ENCODE data around the gene DPM3. TPM values are rescaled to one million over a fixed set of nuclear protein-coding genes. Genes with fewer than 3 reads are reported as not detected.

The DPM3 gene
- total and polyA plus RNA-seq, 2 of the 4 experiments (the other 2 are of a cell fraction): 29.0 to 129 TPM

DNA sequence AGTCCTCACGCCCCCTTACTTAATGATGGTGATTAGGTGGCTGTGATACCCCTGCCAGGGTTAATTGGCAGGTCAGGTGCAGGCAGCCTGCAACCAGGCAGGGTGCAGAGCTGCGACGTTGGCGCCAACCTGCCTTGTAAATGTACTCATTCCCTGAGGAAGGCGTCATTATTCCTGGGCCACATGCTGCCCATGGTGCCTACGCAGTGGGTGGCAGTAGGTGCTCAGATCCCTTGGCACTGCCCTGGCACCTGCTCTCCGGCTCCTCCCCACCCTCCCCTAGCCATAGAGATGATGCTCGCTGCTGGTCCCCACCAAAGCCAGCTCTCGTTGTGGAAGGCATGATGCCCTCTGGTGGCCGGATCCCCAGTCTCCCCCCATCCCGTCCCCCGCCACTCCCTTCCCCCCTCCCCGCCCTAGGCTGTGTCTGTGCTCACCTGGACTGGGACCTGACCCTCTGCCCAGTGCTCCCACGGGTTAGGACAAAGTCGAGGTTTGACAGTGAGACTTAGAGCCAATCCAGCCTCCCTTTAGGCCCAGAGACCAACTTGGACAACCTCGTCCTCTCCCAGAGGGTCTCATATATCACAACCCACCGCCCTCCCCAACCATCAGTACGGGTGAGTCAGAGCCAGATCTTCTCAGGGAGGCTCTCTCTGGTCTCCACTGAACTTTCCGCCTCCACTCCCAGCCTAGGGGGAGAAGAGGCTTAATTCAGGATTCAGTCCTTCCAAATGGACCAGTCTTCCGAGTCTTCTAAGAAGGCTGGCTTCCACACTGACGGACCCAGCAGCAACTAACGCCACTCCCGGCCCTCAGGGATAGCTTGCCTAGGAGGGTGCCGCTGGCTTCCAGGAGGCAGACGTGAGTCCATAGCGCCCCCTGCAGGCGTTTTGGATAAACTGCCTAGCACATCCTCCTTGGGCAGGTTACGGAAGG lies 27.1 kb upstream of the DPM3 start (continued):
- no peak for TF ChIP-seq MAFK (IDR thresholded peaks at IDR 0.05; ENCODE audit: low read depth, low read length)
- TF ChIP-seq BHLHE40 (IDR thresholded peaks at IDR 0.05; ENCODE audit: low read depth, low read length): no peak
- TF ChIP-seq CEBPB (IDR thresholded peaks at IDR 0.05; ENCODE audit: low read depth, low read length): no peak

DNA sequence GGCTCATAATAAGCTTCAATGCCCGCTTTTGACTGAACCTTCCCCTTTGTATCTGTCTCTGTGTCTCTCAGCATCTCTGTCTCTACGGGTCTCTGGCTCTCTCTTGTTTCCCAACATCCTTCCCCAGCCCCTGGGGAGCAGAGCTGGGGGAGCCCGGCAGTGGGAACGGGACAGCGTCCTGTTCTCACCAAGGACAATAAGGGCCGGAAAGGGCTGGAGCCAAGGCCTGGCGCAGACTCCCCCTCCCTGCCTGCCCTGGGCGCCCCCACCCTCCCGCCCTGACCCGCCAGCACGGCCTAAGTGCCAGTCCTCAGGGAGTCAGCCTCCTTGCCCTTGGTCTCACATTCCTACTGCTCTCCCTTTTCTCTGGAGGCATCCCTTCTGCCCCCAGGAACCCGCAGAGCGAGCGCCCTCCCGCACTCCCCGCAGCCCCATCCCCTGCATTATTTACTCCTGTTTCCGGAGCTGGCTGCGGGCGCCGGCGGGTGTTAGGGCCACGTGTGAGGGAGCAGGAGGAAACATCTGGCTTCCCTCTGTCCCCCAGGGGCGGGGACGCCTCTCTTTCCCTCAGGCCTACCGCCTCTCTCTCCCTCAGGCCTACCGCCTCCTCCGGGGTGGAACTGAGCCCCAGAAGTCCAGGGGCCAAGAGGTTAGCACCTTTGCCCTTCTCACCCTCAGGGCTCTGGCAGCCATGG lies 26.3 kb upstream of the DPM3 start:
- in situ Hi-C loops (cut with MboI; ENCODE audit: low sequenced_read_pairs) (loop anchor here (5.0 kb wide), 1 partner anchor 74 kb away; no protein-coding TSS in a partner anchor), dilution Hi-C loops (cut with HindIII; ENCODE audit: low sequenced_read_pairs, unreplicated experiment) (no loop called here), intact Hi-C loops (cut with micrococcal nuclease) (loop anchor here (1.0 kb wide), 2 partner anchors 31 to 75 kb away; partner anchors contain the start of gene SLC50A1)
- Histone ChIP-seq H3K4ac (ENCODE audit: low read depth, low read length) (no peak overlapping the region), H4K8ac (ENCODE audit: low read depth in 2 of 2, low read length in 2 of 2) (no peak overlapping the region), H4K20me1 (ENCODE audit: insufficient read depth, low read length) (no peaks in the 10 kb centered on the region), H3K23ac (ENCODE audit: low read depth, low read length) (no peak overlapping the region), H2BK5ac (ENCODE audit: low read depth, low read length, poor library complexity, severe bottlenecking) (no peak overlapping the region), H3K9me3 (ENCODE audit: control insufficient read depth, insufficient read depth, low read length) (no peaks in the 10 kb centered on the region), H2AFZ (replicated peaks; ENCODE audit: low read length, poor library complexity) (peak overlapping the region; percentile 53), H2AK5ac (ENCODE audit: low read depth, low read length) (peak overlapping the region; percentile 8; the same call in 1 of the 2 replicates), H3K4me3 (ENCODE audit: insufficient read depth, low read depth, low read length) (no peak overlapping the region), H3K27ac (ENCODE audit: insufficient read depth, low read length) (no peak overlapping the region), H3K18ac (ENCODE audit: low read depth, low read length) (no peak overlapping the region), H2BK120ac (ENCODE audit: low read depth, low read length) (no peak overlapping the region), H3K14ac (replicated peaks; ENCODE audit: low read depth, low read length) (no peak overlapping the region), H3K4me2 (ENCODE audit: low read depth, low read length) (no peak overlapping the region), H3K4me1 (ENCODE audit: control insufficient read depth, insufficient read depth, low read length) (peaks cover 2% of the 10 kb centered on the region; the same call in 1 of the 2 replicates), H3K79me1 (ENCODE audit: low read depth in 1 of 2, low read length in 2 of 2) (peaks cover 0 to 9% of the 10 kb centered on the region in 2 experiments), H3K36me3 (ENCODE audit: control insufficient read depth, insufficient read depth, low read length) (peaks cover 16% of the 10 kb centered on the region), H3K9ac (ENCODE audit: low read depth, low read length) (no peak overlapping the region), H2BK20ac (ENCODE audit: low read depth, low read length) (no peak overlapping the region), H2BK15ac (ENCODE audit: low read depth, low read length) (no peak overlapping the region), H4K91ac (ENCODE audit: insufficient read depth, low read depth, low read length) (no peak overlapping the region), H2AK9ac (replicated peaks; ENCODE audit: low read depth, low read length, poor library complexity) (peak overlapping the region; percentile 57), H4K5ac (ENCODE audit: low read depth, low read length) (no peak overlapping the region), H3K27me3 (ENCODE audit: control insufficient read depth, insufficient read depth, low read length) (peaks cover 6% of the 10 kb centered on the region; the same call in 1 of the 2 replicates), H3K9me1 (ENCODE audit: insufficient read depth, low read length) (no peaks in the 10 kb centered on the region; the same call in 1 of the 2 replicates), H3K56ac (ENCODE audit: extremely low read depth, insufficient read depth, low read length) (no peak overlapping the region)
- ATAC-seq (ENCODE audit: low read depth): no peak
- no peak for DNase-seq
- ChIA-PET POLR2A (ENCODE audit: unreplicated experiment) (no interaction called here), CTCF (interaction anchor here (1.1 to 3.1 kb wide), 6 partner anchors 12 to 81 kb away, joined by 3 to 18 read pairs (median 5); no protein-coding TSS in a partner anchor)
- 20% methylated on average over 1 of the region's 27 CpGs; no CpG with 5 or more reads in 1 of the 2 experiments for WGBS, 2 experiments (ENCODE audit: extremely low coverage in 2 of 2, insufficient read length in 1 of 2)
- no TSS peak for BruUV-seq (replicated peaks)
- TF ChIP-seq, protein P1, sequence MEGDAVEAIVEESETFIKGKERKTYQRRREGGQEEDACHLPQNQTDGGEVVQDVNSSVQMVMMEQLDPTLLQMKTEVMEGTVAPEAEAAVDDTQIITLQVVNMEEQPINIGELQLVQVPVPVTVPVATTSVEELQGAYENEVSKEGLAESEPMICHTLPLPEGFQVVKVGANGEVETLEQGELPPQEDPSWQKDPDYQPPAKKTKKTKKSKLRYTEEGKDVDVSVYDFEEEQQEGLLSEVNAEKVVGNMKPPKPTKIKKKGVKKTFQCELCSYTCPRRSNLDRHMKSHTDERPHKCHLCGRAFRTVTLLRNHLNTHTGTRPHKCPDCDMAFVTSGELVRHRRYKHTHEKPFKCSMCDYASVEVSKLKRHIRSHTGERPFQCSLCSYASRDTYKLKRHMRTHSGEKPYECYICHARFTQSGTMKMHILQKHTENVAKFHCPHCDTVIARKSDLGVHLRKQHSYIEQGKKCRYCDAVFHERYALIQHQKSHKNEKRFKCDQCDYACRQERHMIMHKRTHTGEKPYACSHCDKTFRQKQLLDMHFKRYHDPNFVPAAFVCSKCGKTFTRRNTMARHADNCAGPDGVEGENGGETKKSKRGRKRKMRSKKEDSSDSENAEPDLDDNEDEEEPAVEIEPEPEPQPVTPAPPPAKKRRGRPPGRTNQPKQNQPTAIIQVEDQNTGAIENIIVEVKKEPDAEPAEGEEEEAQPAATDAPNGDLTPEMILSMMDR (conservative IDR thresholded peaks at IDR 0.05; ENCODE audit: low read depth, low read length): no peak
- no peak for TF ChIP-seq CHD1 (IDR thresholded peaks at IDR 0.05; ENCODE audit: low read depth, low read length)
- TF ChIP-seq BHLHE40 (IDR thresholded peaks at IDR 0.05; ENCODE audit: low read depth, low read length): no peak
- no peak for TF ChIP-seq RFX5 (IDR thresholded peaks at IDR 0.05; ENCODE audit: low read depth, low read length)
- TF ChIP-seq CEBPB (IDR thresholded peaks at IDR 0.05; ENCODE audit: low read depth, low read length): no peak
- TF ChIP-seq RCOR1 (IDR thresholded peaks at IDR 0.05; ENCODE audit: insufficient replicate concordance, low read length): no peak
- TF ChIP-seq, protein P2, sequence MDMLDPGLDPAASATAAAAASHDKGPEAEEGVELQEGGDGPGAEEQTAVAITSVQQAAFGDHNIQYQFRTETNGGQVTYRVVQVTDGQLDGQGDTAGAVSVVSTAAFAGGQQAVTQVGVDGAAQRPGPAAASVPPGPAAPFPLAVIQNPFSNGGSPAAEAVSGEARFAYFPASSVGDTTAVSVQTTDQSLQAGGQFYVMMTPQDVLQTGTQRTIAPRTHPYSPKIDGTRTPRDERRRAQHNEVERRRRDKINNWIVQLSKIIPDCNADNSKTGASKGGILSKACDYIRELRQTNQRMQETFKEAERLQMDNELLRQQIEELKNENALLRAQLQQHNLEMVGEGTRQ (IDR thresholded peaks at IDR 0.05; ENCODE audit: low read depth, low read length): no peak
- TF ChIP-seq SMC3 (IDR thresholded peaks at IDR 0.05; ENCODE audit: low read depth, low read length): no peak
- TF ChIP-seq NFE2L2 (IDR thresholded peaks at IDR 0.05; ENCODE audit: low read depth, low read length): no peak
- no peak for TF ChIP-seq FOS (IDR thresholded peaks at IDR 0.05; ENCODE audit: low read depth, low read length)
